ENCODE measurements around the gene CCDC141. TPM values are rescaled to one million over a fixed set of nuclear protein-coding genes. Genes with fewer than 3 reads are reported as not detected.

Gene CCDC141
- total and polyA plus RNA-seq, 11 donors = 10.6 to 258 (median 137) TPM

- DNase-seq (no peak), ATAC-seq (no peak)
- intact Hi-C loops (cut with DNase I) = no loop called here
- H3K9me3 ChIP-seq = no peaks in the 10 kb centered on the region
- H3K27me3 ChIP-seq = no peaks in the 10 kb centered on the region
- 92 to 95% (median 94%) methylated on average over 8 of the region's 8 CpGs for WGBS, 4 donors
- no peak for TF ChIP-seq POLR2A (IDR thresholded peaks at IDR 0.05)
- TF ChIP-seq CTCF (IDR thresholded peaks at IDR 0.05) = no peak
- peaks cover 0 to 2% (median 0%) of the 10 kb centered on the region in 9 donors for H3K36me3 ChIP-seq
- peaks cover 0 to 9% (median 0%) of the 10 kb centered on the region in 12 donors for H3K4me1 ChIP-seq
- no peak overlapping the region for H3K27ac ChIP-seq
- no peak overlapping the region for H3K4me3 ChIP-seq
Measured at GRCh38 chr2:178923546-178923945, 126.4 kb downstream of the CCDC141 start.

- Histone ChIP-seq H3K27me3 (no peaks in the 10 kb centered on the region), H3K4me3 (no peak overlapping the region), H3K27ac (no peak overlapping the region), H3K9me3 (no peaks in the 10 kb centered on the region), H3K4me1 (peaks cover 0 to 12% (median 0%) of the 10 kb centered on the region in 12 donors), H3K36me3 (peaks cover 0 to 26% (median 4%) of the 10 kb centered on the region in 9 donors)
- WGBS, 4 donors = 72 to 83% (median 75%) methylated on average over 3 of the region's 3 CpGs
- ATAC-seq (no peak), DNase-seq (no peak)
- TF ChIP-seq CTCF (IDR thresholded peaks at IDR 0.05) = no peak
- no peak for TF ChIP-seq POLR2A (IDR thresholded peaks at IDR 0.05)
- intact Hi-C loops (cut with DNase I) = no loop called here
Measured at GRCh38 chr2:178920916-178921513, 128.9 kb downstream of the CCDC141 start.

- no peaks in the 10 kb centered on the region for H3K9me3 ChIP-seq
- H3K36me3 ChIP-seq = peaks cover 0 to 29% (median 4%) of the 10 kb centered on the region in 9 donors
- WGBS, 4 donors = 72 to 76% (median 74%) methylated on average over 4 of the region's 4 CpGs
- ATAC-seq = no peak
- H3K27me3 ChIP-seq = no peaks in the 10 kb centered on the region
- DNase-seq = no peak
- no peak for TF ChIP-seq POLR2A (IDR thresholded peaks at IDR 0.05)
- no peak for TF ChIP-seq CTCF (IDR thresholded peaks at IDR 0.05)
- peaks cover 0 to 16% (median 1%) of the 10 kb centered on the region in 12 donors for H3K4me1 ChIP-seq
- no peak overlapping the region for H3K4me3 ChIP-seq
- intact Hi-C loops (cut with DNase I) = loop anchor here in 1 of 10 donors (10.0 kb wide), 1 partner anchor 207 kb away; no protein-coding TSS in a partner anchor
- H3K27ac ChIP-seq = no peak overlapping the region
Measured at GRCh38 chr2:178917555-178917954, 132.4 kb downstream of the CCDC141 start.

GRCh38 chr2:178915423-178916173, 134.3 kb downstream of the CCDC141 start:
- Histone ChIP-seq H3K27me3 (no peaks in the 10 kb centered on the region), H3K9me3 (no peaks in the 10 kb centered on the region), H3K36me3 (peaks cover 0 to 29% (median 4%) of the 10 kb centered on the region in 9 donors), H3K4me1 (peaks cover 0 to 19% (median 1%) of the 10 kb centered on the region in 12 donors), H3K27ac (no peak overlapping the region), H3K4me3 (no peak overlapping the region)
- no peak for DNase-seq
- WGBS, 4 donors = 37 to 63% (median 50%) methylated on average over 2 of the region's 2 CpGs
- ATAC-seq = no peak
- intact Hi-C loops (cut with DNase I) = loop anchor here in 2 of 10 donors (2.0 to 10.0 kb wide), 2 partner anchors 119 to 209 kb away; no protein-coding TSS in a partner anchor
- TF ChIP-seq CTCF (IDR thresholded peaks at IDR 0.05) = no peak
- no peak for TF ChIP-seq POLR2A (IDR thresholded peaks at IDR 0.05)
